ENCODE measurements around the gene NFIX. TPM values are rescaled to one million over a fixed set of nuclear protein-coding genes. Genes with fewer than 3 reads are reported as not detected.
"Not testable (repeated sequence)": the region's sequence is repeated elsewhere in the genome, so short reads cannot be mapped to it uniquely, and the experiment has no call there.

NFIX gene
- total RNA-seq, 2 experiments from 2014 or later = 4.7 to 5.0 TPM

GRCh38 chr19:12955996-12956395 is 39.3 kb upstream of the NFIX start:
- DNase-seq = no peak
- peaks cover 40% of the 10 kb centered on the region for H3K36me3 Mint-ChIP-seq (ENCODE audit: low read depth)
- no peaks in the 10 kb centered on the region for H3K27me3 Mint-ChIP-seq
- ChIA-PET CTCF (interaction anchor here (1.0 to 6.0 kb wide), 4 partner anchors 9 to 71 kb away, joined by 3 to 51 read pairs (median 4); partner anchors contain the start of gene GCDH), POLR2A (interaction anchor here (0.7 to 3.5 kb wide), 8 partner anchors 9 to 65 kb away, joined by 3 to 30 read pairs (median 4); partner anchors contain the start of genes CALR, FARSA, GCDH and RAD23A)
- no peaks in the 10 kb centered on the region for H3K9me3 Mint-ChIP-seq
- intact Hi-C loops (cut with micrococcal nuclease) = no loop called here
- no peak for TF ChIP-seq CTCF (IDR thresholded peaks at IDR 0.05)
- H3K4me3 Mint-ChIP-seq = peak overlapping the region; percentile 78
- peaks cover 36% of the 10 kb centered on the region for H3K4me1 Mint-ChIP-seq (ENCODE audit: low read depth)
- no peak for ATAC-seq
- peak overlapping the region; percentile 90 for H3K27ac Mint-ChIP-seq

- H3K9me3 Mint-ChIP-seq = no peaks in the 10 kb centered on the region
- POLR2A ChIA-PET = interaction anchor here (0.7 to 3.5 kb wide), 10 partner anchors 9 to 197 kb away, joined by 3 to 30 read pairs (median 4); partner anchors contain the start of genes CALR, FARSA, GCDH and RAD23A
- H3K4me3 Mint-ChIP-seq = peak within 1 kb of the TSS; percentile 78
- no peaks in the 10 kb centered on the region for H3K27me3 Mint-ChIP-seq
- ATAC-seq (peak; percentile 96), DNase-seq (peak; percentile 87)
- peaks cover 36% of the 10 kb centered on the region for H3K4me1 Mint-ChIP-seq (ENCODE audit: low read depth)
- H3K27ac Mint-ChIP-seq = peak within 1 kb of the TSS; percentile 98
- CTCF ChIA-PET = interaction anchor here (1.0 to 6.0 kb wide), 3 partner anchors 9 to 66 kb away, joined by 3 to 51 read pairs (median 4); partner anchors contain the start of gene GCDH
- intact Hi-C loops (cut with micrococcal nuclease) = no loop called here
- TF ChIP-seq CTCF (IDR thresholded peaks at IDR 0.05) = no peak
- H3K36me3 Mint-ChIP-seq (ENCODE audit: low read depth) = peaks cover 33% of the 10 kb centered on the region
These were observed 38.6 kb upstream of the NFIX start, which contains the start of gene GADD45GIP1 for GRCh38 chr19:12956446-12957388. TSS of gene GADD45GIP1 (minus strand) at chr19:12957223. CDS start at chr19:12957212, 11 bp downstream.

GRCh38 chr19:12957389-12957952 is 37.8 kb upstream of the NFIX start:
- H3K9me3 Mint-ChIP-seq; DNase-seq; intact Hi-C loops (cut with micrococcal nuclease); H3K27me3 Mint-ChIP-seq: not testable (repeated sequence)
- peak; percentile 4 for ATAC-seq
- H3K4me3 Mint-ChIP-seq = peak overlapping the region; percentile 78
- ChIA-PET POLR2A (interaction anchor here (0.8 to 3.5 kb wide), 6 partner anchors 8 to 197 kb away, joined by 3 to 30 read pairs (median 3); partner anchors contain the start of genes CALR and RAD23A), CTCF (interaction anchor here (6.0 kb wide), 1 partner anchor 8 kb away, joined by 51 read pairs; no protein-coding TSS in a partner anchor)
- H3K27ac Mint-ChIP-seq = peak overlapping the region; percentile 98
- peaks cover 35% of the 10 kb centered on the region for H3K4me1 Mint-ChIP-seq (ENCODE audit: low read depth)
- H3K36me3 Mint-ChIP-seq (ENCODE audit: low read depth) = peaks cover 29% of the 10 kb centered on the region

- H3K4me1 Mint-ChIP-seq (ENCODE audit: low read depth) = peaks cover 19% of the 10 kb centered on the region
- H3K27ac Mint-ChIP-seq = no peak overlapping the region
- ChIA-PET CTCF (interaction anchor here (0.6 to 1.0 kb wide), 3 partner anchors 12 to 102 kb away, joined by 3 to 5 read pairs (median 3); no protein-coding TSS in a partner anchor), POLR2A (no interaction called here)
- DNase-seq (no peak), ATAC-seq (no peak)
- H3K9me3 Mint-ChIP-seq = no peaks in the 10 kb centered on the region
- H3K36me3 Mint-ChIP-seq (ENCODE audit: low read depth) = peaks cover 19% of the 10 kb centered on the region
- H3K4me3 Mint-ChIP-seq = no peak overlapping the region
- no peaks in the 10 kb centered on the region for H3K27me3 Mint-ChIP-seq
- TF ChIP-seq CTCF (IDR thresholded peaks at IDR 0.05) = no peak
- intact Hi-C loops (cut with micrococcal nuclease) = no loop called here
These were observed 35.8 kb upstream of the NFIX start for GRCh38 chr19:12959481-12959880.
